Thymus (tissue), 11 donors: ENCODE results near the gene SPDYC. TPM values are rescaled to one million over a fixed set of nuclear protein-coding genes. Genes with fewer than 3 reads are reported as not detected.
A peak's percentile ranks its signal among the peaks of the same experiment; 100 is the strongest.

ENCODE experiments used
- DNase-seq, 9 donors: peaks; one replicate each; pipeline ENCODE4 v3.0.0-alpha.2; 2013; ENCODE audit warnings: low spot score in 9 of 9, low read depth in 6 of 9, missing footprints in 1 of 9
- H3K27ac ChIP-seq, 2 donors: one replicate each; pipeline ENCODE4 v1.5.1; 2013; ENCODE audit warnings: control low read depth in 1 of 2, low read depth in 1 of 2, low read length in 1 of 2, mild to moderate bottlenecking in 1 of 2, moderate library complexity in 1 of 2
- H3K27me3 ChIP-seq, 2 donors: one replicate each; pipeline ENCODE4 v1.5.1; 2013; ENCODE audit warnings: low read length in 1 of 2; ENCODE audit not compliant: control insufficient read depth in 2 of 2, insufficient read depth in 1 of 2
- H3K36me3 ChIP-seq, 2 donors: one replicate each; pipeline ENCODE4 v1.5.1; 2013; ENCODE audit warnings: low read length in 1 of 2, mild to moderate bottlenecking in 1 of 2, moderate library complexity in 1 of 2; ENCODE audit not compliant: control insufficient read depth in 2 of 2, insufficient read depth in 2 of 2
- H3K4me1 ChIP-seq, 2 donors: one replicate each; pipeline ENCODE4 v1.5.1; 2013; ENCODE audit warnings: low read length in 2 of 2; ENCODE audit not compliant: control insufficient read depth in 2 of 2, insufficient read depth in 2 of 2
- H3K4me3 ChIP-seq, 2 donors: one replicate each; pipeline ENCODE4 v1.5.1; 2013; ENCODE audit warnings: low read length in 2 of 2, control low read depth in 1 of 2, mild to moderate bottlenecking in 1 of 2
- H3K9me3 ChIP-seq, 2 donors: one replicate each; pipeline ENCODE4 v1.5.1; 2013; ENCODE audit warnings: low read length in 1 of 2, mild to moderate bottlenecking in 1 of 2; ENCODE audit not compliant: control insufficient read depth in 2 of 2, insufficient read depth in 1 of 2
- WGBS: extraction: QIAGEN DNeasy Blood & Tissue Kit; methylation state at CpG from one replicate; pipeline ENCODE4 v1.1.7; 2013; 5-methylcytosine and 5-hydroxymethylcytosine counted together
- polyA plus RNA-seq: library from polyadenylated mRNA; stranded (reverse); fragments of 200-250 nt; gene quantifications from one replicate; pipeline ENCODE4 v1.2.3, GENCODE V29; 2013
- total RNA-seq: library from RNA; stranded (reverse); fragments of 120-200 nt; gene quantifications from one replicate; pipeline ENCODE4 v1.2.4, GENCODE V29; 2013
- donor health status: healthy.

The SPDYC gene
- total and polyA plus RNA-seq, 2 donors = 0.11 TPM; not detected in 1

GRCh38 chr11:65207918-65208784 is 38.1 kb downstream of the SPDYC start:
- Histone ChIP-seq H3K9me3 (peaks cover 0 to 7% of the 10 kb centered on the region in 2 donors), H3K4me3 (no peak overlapping the region), H3K27me3 (no peaks in the 10 kb centered on the region), H3K4me1 (peaks cover 10 to 19% of the 10 kb centered on the region in 2 donors), H3K27ac (no peak overlapping the region), H3K36me3 (peaks cover 63 to 64% of the 10 kb centered on the region in 2 donors)
- DNase-seq = no peak
- WGBS = 96% methylated on average over 16 of the region's 16 CpGs

GRCh38 chr11:65208785-65209710 is 39.0 kb downstream of the SPDYC start:
- 86% methylated on average over 13 of the region's 13 CpGs for WGBS
- Histone ChIP-seq H3K9me3 (peaks cover 0 to 7% of the 10 kb centered on the region in 2 donors), H3K36me3 (peaks cover 59 to 62% of the 10 kb centered on the region in 2 donors), H3K27ac (no peak overlapping the region), H3K4me1 (peaks cover 19 to 28% of the 10 kb centered on the region in 2 donors), H3K27me3 (no peaks in the 10 kb centered on the region), H3K4me3 (no peak overlapping the region)
- no peak for DNase-seq

GRCh38 chr11:65209711-65210360 is 39.8 kb downstream of the SPDYC start:
- Histone ChIP-seq H3K36me3 (peaks cover 59 to 60% of the 10 kb centered on the region in 2 donors), H3K27me3 (no peaks in the 10 kb centered on the region), H3K4me1 (peaks cover 25 to 35% of the 10 kb centered on the region in 2 donors), H3K9me3 (peaks cover 0 to 4% of the 10 kb centered on the region in 2 donors), H3K4me3 (no peak overlapping the region), H3K27ac (no peak overlapping the region)
- no peak for DNase-seq
- WGBS = 97% methylated on average over 20 of the region's 20 CpGs

- DNase-seq = no peak
- Histone ChIP-seq H3K4me3 (no peak overlapping the region), H3K27me3 (no peaks in the 10 kb centered on the region), H3K27ac (no peak overlapping the region), H3K36me3 (peaks cover 55% of the 10 kb centered on the region in 2 donors), H3K4me1 (peaks cover 25 to 35% of the 10 kb centered on the region in 2 donors), H3K9me3 (peaks cover 0 to 3% of the 10 kb centered on the region in 2 donors)
- 87% methylated on average over 14 of the region's 14 CpGs for WGBS
Measured at GRCh38 chr11:65210361-65210731, 40.3 kb downstream of the SPDYC start.

GRCh38 chr11:65210748-65211147 is 40.7 kb downstream of the SPDYC start:
- Histone ChIP-seq H3K9me3 (no peaks in the 10 kb centered on the region), H3K4me1 (peaks cover 25 to 35% of the 10 kb centered on the region in 2 donors), H3K27me3 (no peaks in the 10 kb centered on the region), H3K36me3 (peaks cover 51% of the 10 kb centered on the region in 2 donors), H3K4me3 (no peak overlapping the region), H3K27ac (no peak overlapping the region)
- DNase-seq = no peak
- WGBS = 82% methylated on average over 4 of the region's 4 CpGs

- Histone ChIP-seq H3K27me3 (no peaks in the 10 kb centered on the region), H3K4me1 (peaks cover 25 to 35% of the 10 kb centered on the region in 2 donors), H3K9me3 (no peaks in the 10 kb centered on the region), H3K27ac (no peak overlapping the region), H3K4me3 (no peak overlapping the region), H3K36me3 (peaks cover 43% of the 10 kb centered on the region in 2 donors)
- DNase-seq = no peak
- 91% methylated on average over 29 of the region's 29 CpGs for WGBS
Measured at GRCh38 chr11:65211293-65212105, 41.5 kb downstream of the SPDYC start.

- H3K27ac ChIP-seq = peak overlapping the region in 1 of 2 donors; percentile 37
- 25% methylated on average over 13 of the region's 13 CpGs for WGBS
- no peaks in the 10 kb centered on the region for H3K9me3 ChIP-seq
- H3K36me3 ChIP-seq = peaks cover 38 to 39% of the 10 kb centered on the region in 2 donors
- peaks cover 25 to 35% of the 10 kb centered on the region in 2 donors for H3K4me1 ChIP-seq
- peak in 4 of 9 donors; percentile 15 to 48 (median 38) for DNase-seq
- no peak overlapping the region for H3K4me3 ChIP-seq
- no peaks in the 10 kb centered on the region for H3K27me3 ChIP-seq
Measured at GRCh38 chr11:65212226-65212801, 42.3 kb downstream of the SPDYC start.
